ENCODE results near the gene SVOPL.

Gene SVOPL

GRCh38 chr7:138657854-138658386 is 43.2 kb downstream of the SVOPL start:
- DNase-seq, result no peak

GRCh38 chr7:138656952-138657351 is 44.2 kb downstream of the SVOPL start:
- no peak for DNase-seq

DNA sequence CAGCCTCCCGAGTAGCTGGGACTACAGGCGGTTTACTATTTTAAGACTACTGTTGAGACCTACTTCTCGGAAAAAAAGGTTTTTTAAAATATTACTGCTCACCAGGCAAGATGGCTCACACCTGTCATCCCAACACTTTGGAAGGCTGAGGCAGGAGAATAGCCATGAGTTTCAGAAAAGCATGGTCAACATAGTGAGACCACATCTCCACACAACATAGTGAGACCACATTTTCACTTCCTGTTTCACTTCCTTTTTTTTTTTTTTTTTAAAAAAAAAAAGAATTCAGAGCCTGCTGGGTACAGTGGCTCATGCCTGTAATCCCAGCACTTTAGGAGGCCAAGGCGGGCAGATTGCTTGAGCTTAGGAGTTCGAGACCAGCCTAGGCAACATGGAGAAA is 46.5 kb downstream of the SVOPL start:
- no peak for DNase-seq

DNA sequence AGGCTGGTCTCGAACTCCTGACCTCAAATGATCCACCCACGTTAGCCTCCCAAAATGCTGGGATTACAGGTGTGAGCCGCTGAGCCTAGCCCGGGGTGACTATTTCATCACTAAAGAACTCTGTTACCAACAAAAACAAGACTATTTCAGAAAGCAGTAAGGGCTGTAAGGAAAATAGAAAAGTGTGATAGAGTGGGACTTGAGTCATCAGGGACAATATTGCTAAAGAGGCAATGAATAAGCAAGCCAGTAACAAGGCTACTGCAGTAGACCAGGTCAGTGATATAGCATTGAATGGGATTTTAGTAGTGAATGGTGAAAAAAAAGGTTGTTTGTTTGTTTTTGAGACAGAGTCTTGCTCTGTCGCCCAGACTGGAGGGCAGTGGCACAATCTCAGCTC is 51.7 kb downstream of the SVOPL start:
- DNase-seq, result no peak

DNA sequence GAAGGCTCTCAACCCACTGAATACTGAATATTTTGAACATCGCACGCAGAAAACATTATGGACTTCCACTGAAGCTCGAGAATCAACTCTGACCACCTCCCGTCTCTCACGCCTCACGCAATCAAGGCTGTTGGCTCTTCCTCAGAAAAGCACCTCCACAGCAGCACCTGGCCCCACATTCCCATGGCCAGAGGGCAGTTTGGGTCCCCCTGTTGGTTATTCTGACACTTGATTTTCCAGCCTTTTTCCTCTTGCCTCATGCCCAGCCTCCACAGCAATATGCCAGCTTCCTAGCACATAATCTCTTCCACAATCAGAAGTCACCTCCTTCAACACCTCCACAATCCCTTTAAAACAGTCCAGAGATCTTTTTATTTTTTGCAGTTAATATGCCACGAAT is 55.9 kb downstream of the SVOPL start:
- no peak for DNase-seq

DNA sequence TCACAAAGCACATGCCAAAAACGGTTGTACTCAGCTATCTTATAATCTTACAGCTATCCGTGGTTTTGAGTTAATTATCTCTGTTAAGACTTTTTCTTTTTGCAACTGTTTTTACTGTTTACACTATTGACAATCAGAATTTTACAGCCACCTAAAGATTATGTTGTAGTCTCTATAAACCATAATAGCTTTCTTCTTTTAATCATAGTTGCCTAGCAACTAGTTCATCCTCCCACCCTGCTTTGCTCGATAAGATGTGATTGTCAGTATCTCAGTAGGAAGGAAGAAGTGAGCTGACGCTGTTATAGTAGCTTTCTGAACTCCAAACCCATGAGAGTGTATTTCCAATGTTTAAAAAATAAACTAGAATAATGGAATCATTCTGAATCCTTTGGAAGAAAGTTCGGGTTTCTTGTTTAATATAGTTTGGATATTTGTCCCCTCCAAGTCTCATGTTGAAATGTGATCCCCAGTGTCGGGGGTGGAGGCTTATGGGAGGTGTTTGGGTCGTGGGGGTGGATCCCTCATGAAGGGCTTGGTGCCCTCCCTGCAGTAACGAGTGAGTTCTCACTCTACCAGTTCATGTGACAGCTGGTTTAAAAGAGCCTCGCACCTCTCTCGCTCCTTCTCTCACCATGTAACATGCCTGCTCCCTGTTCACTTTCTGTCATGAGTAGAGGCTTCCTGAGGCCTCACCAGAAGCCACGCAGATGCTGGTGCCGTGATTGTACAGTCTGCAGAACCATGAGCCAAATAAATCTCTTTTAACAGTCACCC is 68.1 kb downstream of the SVOPL start:
- DNase-seq, result no peak

GRCh38 chr7:138632384-138632783 is 68.8 kb downstream of the SVOPL start:
- DNase-seq, result no peak

- DNase-seq, result no peak
Observed at GRCh38 chr7:138630059-138630610, 71.0 kb downstream of the SVOPL start.

- DNase-seq, result no peak
Observed at GRCh38 chr7:138627361-138627760, 73.8 kb downstream of the SVOPL start.

GRCh38 chr7:138626846-138627245 is 74.3 kb downstream of the SVOPL start:
- no peak for DNase-seq

GRCh38 chr7:138625849-138626230 is 75.3 kb downstream of the SVOPL start:
- DNase-seq, result no peak

- no peak for DNase-seq
Observed at GRCh38 chr7:138625084-138625848, 75.9 kb downstream of the SVOPL start.

GRCh38 chr7:138622841-138623240 is 78.3 kb downstream of the SVOPL start:
- no peak for DNase-seq

DNA sequence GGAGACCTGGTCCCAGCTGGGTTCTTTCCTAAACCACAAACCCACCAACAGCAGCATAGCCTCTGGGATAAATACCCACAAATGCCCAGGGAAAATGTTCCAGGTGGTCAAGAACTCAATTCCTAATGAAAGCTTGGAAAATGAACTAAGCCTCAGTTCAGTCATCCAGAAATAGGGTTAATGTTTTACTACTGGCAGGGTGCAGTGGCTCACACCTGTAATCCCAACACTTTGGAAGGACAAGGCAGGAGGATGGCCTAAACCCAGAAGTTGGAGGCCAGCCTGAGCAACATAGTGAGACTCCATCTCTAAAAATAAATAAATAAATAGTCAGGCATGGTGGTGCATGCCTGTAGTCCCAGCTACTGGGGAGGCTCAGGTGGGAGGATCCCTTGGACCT is 82.2 kb downstream of the SVOPL start:
- no peak for DNase-seq

DNA sequence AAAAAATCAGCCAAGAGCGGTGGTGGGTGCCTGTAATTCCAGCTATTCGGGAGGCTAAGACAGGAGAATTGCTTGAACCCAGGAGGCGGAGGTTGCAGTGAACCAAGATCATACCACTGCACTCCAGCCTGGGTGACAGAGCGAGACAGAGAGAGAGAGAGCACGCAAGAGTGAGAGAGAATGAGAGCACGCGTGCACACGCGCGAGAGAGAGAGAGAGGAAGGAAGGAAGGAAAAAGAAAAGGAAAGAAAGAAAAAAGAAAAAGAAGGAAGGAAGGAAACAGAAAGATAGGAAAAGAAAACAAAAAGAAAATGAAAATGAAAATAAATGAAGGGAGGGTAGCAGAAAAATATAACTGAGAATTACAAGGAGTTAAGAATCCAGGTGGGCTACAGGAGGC is 82.7 kb downstream of the SVOPL start:
- DNase-seq, result no peak

GRCh38 chr7:138616085-138616484 is 85.1 kb downstream of the SVOPL start:
- no peak for DNase-seq

- DNase-seq, result no peak
Observed at GRCh38 chr7:138613630-138614029, 87.5 kb downstream of the SVOPL start.

DNA sequence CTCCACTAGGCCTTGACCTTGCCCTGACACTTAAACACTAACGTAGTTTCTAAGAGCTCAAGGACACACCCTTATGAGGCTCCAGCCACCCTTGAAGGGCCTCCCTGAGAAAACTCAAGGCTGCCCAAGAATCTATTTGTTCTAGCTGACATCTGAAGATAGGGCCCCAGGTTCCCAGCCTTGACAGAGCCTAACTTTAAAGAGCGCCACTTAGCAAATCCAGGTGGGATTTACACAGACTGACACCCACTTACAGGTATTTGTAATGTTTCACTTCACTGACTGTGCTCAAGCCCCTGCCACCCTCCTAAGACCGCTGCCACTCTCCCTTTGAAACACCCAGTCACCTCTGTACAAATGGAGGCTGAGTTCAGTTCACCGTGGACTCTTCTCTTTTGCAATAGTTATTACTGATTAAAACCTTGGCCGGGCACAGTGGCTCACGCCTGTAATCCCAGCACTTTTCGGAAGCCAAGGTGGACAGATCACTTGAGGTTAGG is 90.4 kb downstream of the SVOPL start:
- DNase-seq, result no peak

DNA sequence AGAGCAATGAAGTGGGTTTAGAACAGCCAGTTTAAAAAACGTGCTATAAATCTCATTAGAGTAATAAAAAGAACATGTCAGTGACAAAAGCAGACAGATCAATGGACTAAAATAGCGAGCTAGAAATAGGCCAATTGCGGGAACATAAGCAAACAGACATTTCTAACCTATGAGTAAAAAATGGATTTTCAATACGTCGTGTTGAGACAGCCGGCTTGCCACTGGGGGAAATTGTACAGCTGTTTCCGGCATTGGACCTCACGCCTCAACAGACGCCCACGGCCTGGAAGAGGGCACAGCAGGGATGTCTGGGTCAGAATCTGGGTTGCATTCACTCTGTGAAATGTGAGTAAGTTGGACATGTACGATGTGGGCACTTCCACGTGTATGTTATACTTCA is 92.9 kb downstream of the SVOPL start:
- no peak for DNase-seq

DNA sequence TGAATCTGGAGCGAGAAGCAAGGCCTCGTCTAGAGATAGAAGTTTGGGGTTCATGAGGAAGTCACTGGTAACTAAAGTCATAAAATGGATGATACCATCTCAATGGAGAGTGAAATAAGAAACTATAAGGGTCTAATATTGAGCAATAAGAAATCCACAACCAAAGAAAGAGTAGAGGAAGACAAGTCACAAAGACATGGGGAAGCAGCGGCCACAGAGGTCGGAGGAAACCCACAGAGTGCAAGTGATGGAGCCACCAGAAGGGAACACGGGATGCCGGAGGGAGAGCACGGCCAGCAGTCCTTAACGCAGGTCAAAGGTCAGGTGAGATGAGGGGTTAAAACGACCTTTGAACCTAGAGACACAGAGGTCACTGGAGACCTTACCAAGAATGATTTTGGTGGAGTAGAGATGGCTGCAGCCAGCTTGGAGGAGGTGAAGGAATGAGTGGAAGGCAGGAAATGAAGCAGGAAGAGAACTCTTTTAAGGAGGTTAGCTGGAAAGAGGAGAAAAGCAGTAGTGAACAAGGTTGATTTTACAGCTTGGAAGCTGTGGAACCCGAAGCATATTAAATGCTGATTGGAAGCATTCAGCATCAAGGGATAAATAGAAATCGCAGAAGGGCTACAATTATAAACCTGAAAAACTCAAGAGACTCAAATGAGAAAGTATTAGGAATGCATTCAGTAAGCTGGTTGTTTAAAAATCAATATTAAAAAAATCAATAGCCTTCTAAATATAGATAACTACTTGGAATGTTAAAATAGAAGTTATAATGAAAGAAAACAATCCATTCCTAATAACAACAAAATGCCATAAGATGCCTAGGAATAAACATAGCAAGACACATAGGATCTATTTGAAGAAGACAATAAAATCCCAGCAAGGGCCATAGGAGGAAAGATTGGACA is 93.7 kb downstream of the SVOPL start:
- no peak for DNase-seq

DNA sequence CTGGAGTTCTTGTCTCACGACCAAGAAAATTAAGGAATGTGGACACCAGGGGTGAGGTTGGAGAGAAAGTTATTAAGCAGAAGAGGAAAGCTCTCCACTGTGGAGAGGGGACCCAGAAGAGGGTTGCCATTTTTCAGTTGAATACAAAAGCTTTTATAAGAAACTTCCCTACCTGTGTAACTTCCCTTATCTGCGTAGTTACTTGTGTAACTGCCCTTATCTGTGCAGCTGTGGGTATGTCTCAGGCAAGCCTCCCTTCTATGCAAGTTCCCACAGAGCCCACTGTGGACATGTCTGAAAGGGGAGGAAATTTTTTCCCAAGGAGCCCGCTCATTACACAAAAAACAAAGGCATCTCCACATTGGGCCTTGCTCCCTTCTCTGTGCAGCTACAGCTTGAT is 94.9 kb downstream of the SVOPL start:
- DNase-seq, result no peak

DNA sequence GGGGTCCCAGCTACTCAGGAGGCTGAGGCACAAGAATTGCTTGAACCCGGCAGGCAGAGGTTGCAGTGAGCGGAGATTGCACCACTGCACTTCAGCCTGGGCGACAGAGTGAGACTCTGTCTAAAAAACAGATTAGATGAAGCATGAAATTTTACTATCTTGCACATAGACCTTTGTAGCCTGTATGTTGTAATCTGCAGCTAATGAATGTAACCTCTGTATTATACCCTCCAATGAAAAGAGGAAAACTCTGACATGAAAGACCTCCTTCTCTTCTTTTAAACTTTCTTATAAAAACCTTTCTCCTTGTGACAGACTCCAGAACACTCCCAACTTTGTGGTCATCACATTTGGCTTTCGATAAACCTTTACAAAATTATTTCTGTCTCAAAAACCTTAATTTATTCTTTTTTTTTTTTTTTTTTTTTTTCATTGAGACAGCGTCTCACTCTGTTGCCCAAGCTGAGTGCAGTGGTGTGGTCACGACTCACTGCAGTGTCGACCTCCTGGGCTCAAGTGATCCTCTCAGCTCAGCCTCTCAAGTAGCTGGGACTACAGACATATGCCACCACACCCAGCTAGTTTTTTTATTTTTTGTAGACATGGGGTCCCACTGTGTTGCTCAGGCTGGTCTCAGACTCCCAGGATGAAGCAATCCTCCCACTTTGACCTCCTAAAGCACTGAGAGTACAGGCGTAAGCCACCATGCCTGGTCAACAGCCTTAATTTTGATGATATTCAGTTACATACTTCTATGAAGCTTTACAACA is 97.4 kb downstream of the SVOPL start:
- no peak for DNase-seq

Measured in activated CD4-positive, alpha-beta T cell treated with anti-CD3 and anti-CD28 coated beads, Interleukin-2, amount 50 U/mL, for 1 hour (primary cell).